ENCODE measurements around the gene NDUFA12.

The NDUFA12 gene

DNA sequence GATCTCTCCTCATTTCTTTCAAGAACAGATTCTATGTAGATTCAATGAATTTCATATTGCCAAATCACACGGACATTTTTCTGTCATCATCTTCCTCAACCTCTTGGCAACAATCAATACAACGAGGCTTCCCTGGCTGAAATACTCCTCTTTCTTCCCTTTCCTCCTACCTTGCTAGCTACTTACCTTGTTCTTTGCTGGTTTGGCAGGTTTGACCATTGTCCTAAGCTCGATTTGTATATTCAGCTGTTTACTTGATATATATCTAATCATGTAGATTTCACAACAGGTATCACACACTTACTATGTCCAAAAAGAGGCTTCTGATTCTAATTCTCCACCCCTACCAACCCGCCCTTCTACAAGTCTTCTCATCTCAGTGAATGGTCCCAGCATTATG, 23.6 kb downstream of the NDUFA12 start:
- DNase-seq = no peak

DNA sequence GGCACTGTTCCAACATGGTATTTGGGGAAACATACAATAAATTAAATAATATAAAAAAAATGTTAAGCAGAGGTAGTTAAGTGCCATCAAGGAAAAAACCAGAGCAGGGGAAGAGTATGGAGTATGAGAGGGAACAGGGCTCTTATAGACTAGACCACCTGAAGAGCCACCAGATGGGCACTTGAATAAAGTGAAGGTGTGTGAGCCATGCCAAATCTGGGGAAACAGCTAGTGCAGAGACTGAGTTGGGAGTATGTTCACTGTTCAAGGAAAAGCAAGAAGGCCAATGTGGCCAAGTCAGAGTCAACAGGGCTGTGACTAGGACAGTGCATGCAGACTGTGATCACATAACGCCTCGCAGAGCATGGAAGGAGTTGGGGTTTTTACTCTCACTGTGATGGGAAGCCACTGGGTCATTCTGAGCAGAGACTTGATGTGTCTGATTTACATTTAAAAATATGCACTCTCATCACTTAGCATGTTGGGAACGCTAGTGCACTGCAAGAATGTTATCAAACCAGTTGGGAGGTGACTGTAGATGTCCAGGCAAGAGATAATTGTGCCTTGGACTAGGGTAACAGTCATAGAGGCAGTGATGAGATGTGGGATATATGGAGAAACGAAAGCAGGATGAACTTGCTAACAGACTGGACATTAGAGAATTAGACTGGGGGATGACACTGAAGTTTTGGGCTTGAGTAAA, 25.6 kb downstream of the NDUFA12 start:
- no peak for DNase-seq

DNA sequence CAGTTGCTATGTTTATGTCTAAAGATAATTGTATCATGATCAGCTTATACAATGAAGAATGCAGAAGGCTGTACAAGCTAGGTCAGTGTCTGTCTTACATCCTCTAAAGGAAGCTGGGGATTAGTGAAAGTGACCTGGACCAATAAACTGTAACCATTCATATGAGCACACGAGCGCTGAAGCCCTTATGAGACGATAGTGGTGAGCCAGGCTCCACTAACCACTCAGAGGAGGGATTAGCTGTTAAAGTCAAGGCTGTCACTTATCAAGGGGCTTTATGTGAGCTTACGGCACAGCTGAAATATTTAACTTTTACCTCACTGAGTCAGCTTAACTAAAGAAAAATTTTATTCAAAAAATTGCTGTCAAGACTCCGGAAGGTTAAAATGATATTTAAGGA, 30.3 kb downstream of the NDUFA12 start:
- no peak for DNase-seq

DNA sequence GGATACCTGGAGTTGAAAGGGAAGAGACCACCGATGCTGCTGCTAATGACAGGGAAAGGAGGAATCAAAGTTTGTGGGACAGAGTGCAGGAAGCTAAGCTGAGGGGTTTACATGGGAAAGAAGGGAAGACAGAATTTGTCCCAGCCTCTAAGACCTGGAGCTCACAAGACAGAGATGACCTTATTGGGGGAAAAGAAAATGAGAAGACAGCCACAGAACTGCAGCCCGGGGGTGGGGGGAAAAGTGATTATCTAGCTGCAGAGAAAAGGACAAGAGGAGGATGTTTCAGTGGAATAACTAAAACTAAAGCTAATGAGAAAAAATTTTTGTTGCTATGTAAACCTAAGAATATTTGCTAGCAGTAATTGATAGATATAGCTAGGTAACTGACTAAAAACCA, 30.7 kb downstream of the NDUFA12 start:
- DNase-seq = no peak

DNA sequence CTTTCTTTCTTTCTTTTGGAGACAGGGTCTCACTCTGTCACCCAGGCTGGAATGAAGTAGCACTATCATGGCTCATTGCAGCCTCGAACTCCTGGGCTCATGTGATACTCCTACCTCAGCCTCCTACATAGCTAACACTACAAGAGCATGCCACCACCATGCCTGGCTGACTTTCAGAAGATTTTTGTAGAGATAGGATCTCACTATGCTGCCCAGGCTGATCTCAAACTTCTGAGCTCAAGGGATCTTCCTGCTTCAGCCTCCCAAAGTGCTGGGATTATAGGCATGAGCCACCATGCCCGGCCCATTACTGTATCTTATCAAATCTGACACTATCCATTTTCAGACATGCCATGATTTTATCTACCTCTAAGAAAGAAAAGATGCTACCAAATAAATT, 31.6 kb downstream of the NDUFA12 start:
- DNase-seq = no peak

DNA sequence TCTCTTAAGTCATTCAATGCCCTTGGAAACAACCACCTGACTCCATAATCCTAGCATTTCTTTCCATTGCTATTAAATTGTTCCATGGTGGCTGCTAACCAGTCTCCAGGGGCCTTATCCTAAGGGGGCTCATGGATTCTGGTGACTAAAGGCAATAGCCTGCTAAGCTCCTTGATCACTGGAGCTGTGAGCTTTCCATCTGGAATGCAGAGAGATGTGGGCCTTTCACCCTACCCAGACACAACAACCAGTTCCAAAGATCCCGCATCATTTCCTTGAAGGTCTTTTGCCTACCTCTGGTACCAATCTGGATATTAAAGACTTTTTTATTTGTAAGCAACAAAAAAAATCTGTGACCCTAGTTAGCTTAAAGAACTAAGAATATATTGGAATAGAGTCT, 32.9 kb downstream of the NDUFA12 start:
- DNase-seq = no peak

DNA sequence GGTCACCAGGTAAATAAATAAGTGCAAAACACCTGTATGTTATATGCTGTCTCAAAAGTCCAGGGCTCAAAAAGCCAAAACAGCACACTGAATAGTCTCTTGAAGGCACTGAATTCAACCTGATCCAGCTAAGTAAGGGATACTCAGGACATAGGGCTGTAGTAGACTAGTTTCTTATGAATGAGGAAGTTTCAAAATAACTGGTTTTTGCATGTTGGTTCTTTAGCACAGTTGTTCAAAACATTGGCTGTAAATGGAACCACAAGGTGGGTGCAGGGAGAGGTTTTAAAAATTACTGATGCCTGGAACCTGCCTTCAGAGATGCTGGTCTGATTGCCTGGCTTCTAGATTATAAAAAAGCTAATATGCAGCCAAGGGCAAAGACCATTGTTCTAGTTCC, 34.1 kb downstream of the NDUFA12 start:
- no peak for DNase-seq

DNA sequence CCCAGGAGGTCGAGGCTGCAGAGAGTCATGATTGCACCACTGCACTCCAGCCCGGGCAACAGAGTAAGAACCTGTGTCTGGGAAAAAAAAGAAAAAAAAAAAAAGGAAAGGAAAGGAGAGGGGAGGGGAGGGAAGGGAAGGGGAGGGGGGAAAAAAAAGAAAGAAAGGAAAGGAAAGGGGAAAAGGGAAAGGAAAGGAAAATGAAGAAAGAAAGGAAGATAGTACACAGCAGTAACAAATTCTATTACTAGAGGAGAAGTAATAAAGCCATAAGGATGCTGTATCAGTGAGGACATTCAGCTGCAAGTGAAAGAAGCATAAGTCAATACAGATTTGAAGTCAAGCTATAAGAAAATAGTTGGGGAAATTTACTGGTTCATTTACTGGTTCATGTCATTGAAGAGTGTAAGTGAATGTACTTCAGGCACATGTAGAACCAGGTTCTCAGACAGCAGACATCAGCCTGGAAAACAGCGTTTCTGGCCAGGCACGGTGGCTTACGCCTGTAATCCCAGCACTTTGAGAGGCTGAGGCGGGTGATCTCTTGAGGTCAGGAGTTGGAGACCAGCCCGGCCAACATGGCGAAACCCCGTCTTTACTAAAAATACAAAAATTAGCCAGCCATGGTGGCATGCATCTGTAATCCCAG, 37.4 kb downstream of the NDUFA12 start:
- DNase-seq = no peak

DNA sequence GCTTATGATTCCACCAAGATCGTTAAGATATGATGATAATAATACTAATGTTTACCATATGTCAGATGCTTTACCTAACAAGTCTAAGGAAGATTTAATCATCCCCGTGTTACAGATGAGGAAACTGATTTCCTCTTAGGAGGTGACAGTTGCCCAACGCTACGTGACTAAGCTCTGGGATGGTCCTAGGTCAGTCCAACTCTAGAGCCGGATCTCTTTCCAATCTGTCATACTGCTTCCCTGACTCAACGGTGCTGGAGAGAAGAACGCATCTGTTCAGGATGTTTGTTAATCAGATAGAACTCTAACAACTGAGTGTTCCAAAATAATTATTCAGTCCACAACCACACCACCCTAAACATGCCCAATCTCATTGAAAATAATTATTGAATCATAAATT, 39.8 kb downstream of the NDUFA12 start:
- no peak for DNase-seq

DNA sequence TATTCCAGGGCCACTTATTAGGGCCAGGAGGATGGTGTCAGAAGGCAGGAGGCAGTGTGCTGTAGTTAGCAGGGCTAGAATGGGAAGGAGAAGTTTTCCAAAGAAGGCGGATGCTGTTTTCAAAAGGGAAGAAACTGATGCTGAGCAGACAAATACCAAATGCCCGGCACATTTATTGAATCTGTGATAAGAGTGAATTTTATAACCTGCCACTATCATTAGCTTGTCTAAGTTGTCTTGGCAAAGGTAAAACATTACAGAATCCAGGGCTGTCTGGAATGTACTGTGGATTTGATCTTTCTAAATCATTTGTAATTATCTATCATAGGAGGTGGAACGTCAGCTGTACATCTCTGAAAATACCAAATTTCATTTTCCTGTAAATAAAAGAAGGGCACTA, 40.8 kb downstream of the NDUFA12 start:
- no peak for DNase-seq

DNA sequence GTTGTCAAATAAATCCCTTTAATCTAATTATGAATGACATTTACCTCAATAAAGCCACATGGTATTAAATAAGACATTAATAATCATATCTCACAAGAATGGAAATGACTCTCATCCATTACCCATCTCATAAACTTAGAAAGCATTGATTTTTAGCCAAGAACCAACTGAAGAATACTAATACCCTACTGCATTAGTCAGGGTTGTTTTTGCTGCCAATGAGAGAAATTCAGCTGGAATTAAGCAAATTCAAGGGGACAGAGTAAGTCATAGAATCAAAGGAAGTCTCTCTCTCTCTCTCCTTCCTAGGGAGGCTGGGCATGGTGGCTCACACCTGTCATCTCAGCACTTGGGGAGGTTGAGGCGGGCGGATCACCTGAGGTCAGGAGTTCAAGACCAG, 41.6 kb downstream of the NDUFA12 start:
- DNase-seq = no peak

DNA sequence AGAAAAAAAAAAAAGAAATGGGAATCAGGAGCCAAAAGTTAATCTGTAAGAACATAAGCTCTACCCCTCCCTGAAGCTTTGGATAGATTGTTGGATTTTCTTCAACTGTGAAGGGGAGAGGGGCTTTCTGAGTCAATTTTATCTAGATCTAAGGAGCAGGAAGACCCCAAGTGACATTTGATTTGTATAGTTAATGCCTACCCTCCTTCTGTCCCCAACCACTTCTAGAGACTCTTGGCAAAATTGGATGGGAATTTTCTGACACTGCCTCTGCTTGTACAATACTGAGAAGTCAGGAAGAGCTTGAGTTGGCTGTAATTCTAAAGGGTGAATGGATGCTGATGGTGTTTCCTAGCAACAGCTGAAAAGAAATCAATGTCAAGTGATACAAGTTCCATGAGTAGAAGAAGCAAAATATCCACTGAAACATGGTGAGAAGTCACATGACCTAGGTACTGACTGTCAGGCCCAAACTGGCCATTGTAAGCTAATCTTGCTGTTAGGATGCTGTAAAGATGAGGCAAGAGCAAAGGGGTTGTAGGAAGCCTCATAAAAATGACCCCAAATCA, 42.2 kb downstream of the NDUFA12 start:
- no peak for DNase-seq

DNA sequence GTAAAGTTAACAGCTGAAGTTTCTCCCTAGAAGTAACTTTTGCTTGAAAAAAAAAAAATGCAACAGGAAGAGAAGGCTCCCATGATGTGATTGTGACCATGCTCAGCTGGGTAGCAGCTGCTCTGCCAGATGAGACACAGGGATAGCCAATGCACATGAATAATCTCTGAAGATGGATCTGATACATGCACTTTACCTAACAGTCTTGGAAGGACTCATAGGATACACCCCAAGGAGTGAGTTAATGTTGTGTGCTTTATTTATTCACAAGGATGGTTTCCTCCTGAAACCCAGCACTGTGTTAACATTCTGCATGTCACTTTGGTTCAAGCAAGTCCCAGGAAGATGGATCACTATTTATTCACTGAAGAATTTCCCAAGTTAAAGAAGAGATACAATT, 46.5 kb downstream of the NDUFA12 start:
- no peak for DNase-seq

DNA sequence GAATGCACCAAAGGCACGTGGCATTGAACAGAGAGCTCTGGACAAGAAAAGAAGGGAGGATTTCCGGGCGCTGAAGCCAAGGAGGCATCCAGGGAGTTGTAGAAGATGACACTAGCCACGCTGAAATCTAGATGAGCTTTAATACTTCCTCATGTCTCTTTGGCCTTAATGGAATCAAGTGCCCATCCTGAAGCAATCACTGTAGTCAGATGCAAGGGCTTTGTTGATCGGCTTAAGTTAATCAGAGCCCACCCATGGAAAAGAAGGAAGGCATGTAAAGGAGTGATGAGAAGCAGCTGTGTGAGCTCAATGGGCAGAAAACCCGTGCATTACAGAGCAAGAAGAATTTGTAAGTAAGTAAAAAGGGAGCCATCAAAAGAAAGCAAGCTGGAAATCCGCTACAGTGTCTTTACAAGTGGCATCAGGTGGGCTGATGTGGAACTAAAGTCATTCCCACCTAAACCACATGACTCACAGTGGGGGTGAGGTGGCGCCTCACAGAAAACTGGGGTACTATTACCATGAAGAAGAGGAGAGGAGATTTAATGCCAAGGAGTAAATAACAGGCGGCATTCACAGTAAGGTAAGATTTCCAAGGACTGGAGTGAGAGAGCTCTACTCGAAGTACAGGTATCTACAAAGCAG, 48.4 kb downstream of the NDUFA12 start:
- DNase-seq = no peak

DNA sequence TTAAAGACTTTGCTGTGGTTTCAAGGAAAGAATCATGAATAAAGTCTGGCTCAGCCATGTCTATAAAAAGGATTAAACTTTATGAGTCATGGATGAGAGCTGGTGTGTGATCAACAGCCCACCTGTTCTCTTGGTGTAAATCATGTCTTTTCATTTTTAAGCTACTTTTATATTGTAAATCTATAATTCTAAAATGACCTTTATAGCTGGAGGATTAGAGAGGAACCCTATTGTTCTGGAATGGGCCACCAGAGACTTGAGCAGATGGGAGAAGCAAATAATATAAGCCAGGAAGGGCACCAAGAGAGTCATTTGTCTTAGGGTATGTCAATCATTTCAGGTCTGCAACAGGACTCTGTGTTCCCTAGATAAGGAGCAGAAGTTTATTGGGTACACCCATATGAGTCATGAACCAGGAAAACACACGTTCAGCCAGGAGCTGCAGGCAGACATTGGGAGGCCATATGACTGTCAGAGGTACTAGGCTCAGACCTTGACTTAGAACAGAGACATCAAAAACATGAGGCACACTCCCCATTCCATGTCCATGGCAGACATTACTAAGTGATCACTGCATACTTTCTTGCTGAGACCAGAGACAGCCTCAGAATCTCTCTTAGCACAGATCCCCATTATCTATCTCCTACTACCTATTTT, 49.3 kb downstream of the NDUFA12 start:
- DNase-seq = no peak

DNA sequence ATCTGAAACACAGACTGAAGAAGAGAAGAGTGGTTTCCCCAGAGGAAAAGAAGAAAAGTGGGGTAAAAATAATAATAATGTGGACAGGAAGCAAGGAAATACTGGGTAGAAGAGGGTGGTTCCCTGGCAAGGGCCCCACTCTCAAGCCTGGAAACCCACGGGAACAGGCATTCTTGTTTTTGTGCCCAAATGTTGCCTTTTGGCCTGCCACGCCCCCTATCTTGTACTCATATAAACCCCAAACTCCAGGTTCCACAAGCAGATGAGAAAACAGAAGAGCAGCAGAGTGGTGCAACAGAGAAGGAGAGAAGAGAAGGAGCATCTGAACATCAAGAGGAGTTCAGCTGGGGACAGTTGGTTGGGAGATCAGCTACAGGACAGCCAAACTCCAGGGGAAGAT, 51.2 kb downstream of the NDUFA12 start:
- no peak for DNase-seq

DNA sequence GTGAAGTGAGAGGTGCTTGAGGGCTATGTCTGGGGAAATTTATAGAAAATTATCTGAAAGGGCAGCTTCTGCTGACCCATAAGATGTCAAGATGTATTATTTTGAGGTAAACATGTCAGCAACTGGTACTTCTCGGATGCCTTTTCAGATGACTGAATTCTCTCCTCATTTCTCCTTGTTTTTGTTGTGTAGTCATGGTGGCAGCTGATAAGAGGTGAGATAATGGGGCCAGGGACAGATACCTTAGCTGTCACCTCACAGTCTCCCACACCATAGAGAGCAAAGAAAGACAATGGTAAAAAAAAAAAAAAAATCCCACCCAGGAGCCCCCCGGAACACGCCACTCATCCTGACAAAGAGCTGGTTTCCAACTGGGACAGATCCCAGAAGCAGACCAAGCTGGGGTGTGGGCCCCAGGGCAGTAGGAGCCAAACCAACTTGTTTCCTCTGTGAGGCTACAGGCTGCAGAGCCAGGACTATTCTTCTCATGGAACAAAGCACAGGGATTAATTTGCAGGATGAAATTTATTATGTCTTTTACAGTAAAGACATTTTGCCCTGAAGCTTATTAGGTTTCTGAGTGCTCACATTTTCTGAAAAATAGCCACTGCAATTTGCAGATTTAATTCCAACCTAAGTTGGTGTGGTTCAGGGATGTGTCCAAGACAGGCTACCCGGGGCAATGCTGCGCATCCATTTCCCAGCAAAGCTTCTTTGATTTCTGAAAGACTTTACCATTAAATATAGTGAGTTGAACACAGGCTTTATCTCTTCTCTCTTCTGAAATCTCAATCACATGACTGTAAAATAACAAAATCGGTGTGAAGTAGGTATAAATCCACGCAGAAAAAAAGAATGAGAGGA, 52.2 kb downstream of the NDUFA12 start:
- DNase-seq = no peak

DNA sequence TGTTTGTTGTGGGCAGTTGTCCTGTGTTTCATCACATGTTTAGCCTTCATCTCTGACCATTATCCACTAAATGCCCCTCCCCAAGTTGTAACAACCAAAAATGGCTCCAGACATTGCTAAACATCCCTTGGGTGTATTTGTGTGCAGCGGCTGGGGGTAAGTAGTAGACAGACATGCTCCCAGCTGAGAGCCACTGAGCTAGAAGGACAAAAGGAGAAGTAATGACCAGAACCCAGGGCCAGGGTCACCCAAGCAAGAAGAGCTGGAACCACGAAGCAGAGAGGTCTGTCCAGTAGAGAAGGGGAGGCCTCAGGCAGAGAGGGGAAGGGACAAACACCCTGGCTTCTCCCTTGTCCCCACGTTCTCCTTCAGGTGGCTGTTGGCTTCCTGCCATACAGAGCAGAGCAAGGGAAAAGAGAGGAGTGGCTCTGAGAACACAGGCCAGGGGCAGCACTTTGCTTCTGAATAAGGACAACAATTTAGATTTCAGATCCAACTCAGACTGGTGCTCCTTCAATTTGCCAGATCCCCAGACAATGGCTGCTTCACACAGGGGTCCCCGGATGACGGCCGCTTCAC, 55.2 kb downstream of the NDUFA12 start:
- DNase-seq = no peak

DNA sequence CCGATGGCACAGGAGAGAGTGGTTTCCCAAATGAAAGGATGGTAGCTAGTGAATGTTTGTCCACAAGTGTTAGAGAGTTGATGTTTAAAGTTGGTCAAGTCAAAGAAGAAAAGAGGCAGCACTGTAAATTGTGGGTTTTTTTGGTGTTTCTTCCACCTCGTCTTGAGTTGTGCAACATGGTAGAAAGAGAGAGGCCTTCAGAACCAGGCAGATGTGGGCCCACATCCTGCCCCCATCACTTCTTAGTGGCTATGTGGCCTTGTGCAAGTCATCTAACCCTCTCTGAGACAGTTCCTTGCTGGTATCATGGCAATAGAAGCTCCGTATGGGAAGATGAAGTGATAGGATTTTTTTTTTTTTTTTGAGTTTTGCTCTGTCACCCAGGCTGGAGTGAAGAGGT, 60.8 kb downstream of the NDUFA12 start:
- DNase-seq = no peak

DNA sequence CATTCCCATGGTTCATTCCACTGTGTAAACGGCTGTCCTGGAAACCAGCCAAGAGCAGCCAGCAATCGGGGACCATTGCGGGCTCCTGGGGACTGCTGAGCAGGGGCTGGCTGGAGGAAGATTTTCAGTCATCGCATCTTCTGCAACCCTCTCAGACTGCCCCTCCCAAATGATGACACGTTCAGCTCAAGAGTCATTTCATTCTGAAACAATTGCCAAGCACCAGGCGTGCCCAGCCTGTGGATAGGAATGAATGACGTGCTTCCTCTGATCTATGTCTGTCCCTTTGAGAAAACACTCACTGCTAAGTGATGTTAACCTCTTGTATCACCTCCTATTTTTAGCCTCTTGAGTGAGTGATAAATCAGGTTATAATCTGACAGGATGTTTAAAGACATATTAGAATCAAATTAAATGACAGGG, 62.0 kb downstream of the NDUFA12 start:
- DNase-seq = peak; percentile 39

DNA sequence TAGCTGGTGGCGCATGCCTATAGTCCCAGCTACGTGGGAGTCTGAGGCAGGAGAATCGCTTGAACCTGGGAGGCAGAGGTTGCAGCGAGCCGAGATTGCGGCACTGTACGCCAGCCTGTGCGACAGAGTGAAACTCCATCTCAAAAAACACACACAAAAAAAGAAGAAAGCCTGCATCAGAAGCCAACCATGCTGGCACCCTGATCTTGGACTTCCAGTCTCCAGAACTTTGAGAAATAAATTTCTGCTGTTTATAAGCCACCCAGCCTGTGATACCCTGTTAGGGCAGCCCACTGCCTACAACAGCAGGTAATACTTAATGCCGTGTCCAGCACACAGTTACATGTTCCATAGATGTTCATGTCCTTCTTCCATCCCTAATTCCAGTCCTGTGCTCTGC, 62.7 kb downstream of the NDUFA12 start:
- no peak for DNase-seq

DNA sequence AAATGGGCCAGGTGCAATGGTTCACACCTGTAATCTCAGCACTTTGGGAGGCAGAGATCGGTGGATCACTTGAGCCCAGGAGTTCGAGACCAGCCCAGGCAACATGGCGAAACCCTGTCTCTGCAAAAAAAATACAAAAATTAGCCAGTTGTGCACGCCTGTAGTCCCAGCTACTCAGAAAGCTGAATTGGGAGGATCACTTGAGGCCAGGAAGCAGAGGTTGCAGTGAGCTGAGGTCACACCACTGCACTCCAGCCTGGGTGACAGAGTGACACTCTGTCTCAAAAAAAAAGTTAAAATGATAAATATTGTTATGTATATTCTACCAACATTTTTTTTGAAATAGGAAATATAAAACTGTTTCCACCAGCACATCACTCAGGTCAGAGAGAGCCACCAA, 64.9 kb downstream of the NDUFA12 start:
- DNase-seq = no peak
